GM21528 (cell line): ENCODE measurements around the gene SH2D2A.

Experiments
- ATAC-seq: cut with Tn5 transposase; IDR thresholded peaks from one replicate; pipeline ENCODE4 v1.9.1; 2021; ENCODE audit warnings: mild to moderate bottlenecking, moderate library complexity; ENCODE audit not compliant: unreplicated experiment, low FRiP score

SH2D2A gene

DNA sequence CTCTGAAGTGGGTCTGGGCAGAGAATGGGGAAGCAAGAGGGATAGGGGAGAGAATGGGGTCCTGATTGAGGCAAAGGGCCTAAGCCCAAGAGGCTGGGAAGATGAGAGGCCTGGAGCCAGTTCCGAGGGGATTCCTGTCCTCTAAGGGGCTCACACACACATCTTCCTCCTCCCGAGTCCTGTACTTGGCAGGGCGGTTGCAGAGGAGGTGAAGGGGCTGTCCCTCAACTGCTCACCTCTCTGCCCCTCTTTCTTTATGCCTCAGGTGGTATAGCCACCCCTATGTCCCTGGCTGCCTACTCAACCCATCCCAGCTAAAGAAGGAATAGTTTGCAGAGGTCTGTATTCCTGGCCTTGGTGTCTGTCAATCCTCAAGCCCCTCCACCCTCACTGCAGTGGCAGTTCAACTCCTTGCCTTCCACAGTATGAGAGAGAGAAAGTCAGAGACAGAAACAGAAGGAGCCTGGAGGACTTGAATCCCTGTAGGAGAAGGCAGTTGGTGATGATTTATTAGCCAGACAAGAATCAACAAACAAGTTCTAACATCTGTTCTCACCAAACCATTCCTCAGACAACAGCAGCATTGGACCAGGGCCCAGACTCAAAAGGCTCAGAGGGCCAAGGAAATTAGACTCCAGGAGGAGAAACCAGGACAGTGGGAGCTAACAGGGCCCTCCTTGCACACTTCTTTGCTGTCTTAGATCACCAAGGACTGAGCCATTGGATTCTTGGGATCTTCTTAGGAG lies 10.7 kb downstream of the SH2D2A start:
- no peak for ATAC-seq

- ATAC-seq, result no peak
These were observed 11.9 kb downstream of the SH2D2A start for GRCh38 chr1:156804572-156805243.

DNA sequence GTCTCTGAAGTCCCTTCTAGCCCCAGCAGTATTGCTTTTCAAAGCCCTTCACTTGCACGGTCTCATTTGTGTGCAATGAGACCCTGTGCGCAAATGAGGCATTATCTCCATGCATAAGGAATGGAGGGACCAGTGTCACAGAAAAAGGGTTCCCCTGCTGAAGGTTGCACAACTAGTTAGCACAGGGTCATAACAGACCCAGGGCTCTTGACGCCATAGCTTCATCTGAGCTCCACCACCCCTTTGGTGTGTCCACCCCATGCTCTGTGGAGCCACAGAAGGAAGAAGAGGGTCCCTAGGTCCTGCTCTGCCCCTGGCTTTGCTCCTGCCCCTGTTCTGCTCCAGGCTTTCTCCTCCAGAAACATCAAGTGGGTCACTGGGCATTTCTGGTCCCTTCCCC lies 12.6 kb downstream of the SH2D2A start:
- ATAC-seq, result no peak

DNA sequence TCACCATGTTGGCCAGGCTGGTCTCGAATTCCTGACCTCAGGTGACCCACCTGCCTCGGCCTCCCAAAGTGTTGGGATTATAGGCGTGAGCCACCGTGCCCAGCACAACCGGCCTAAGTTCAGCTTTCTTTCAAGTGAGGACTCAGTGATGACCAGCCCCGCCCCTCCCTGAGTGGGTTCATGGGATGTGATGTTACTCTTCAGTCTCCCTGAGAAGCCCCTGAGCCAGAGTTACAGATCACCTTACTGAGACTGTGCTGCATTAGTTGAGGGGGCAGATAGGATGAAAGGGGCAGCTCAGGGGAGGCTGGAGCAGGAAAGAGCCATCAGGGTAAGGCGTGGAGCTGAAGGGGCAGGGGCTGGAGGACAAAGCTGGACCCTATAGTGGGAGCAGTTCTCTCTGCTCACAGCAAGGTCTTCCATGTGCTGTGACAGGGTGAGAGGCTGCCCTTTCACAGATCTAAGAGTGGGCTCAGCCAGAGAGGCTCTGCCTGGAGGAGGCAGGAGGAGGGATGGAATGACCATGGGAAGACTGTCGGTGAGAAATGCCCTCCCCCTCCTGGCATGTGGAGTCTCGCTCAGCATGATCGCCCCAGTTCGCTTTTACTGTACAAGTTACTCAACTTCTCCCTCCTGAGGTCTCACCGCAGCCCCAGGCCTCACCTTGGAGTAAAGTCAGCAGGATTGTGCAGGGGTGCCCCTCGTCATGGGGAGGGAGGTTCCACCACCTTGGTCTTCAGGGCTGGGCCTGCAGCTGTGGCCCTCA lies 13.4 kb downstream of the SH2D2A start:
- no peak for ATAC-seq

- no peak for ATAC-seq
These were observed 14.2 kb downstream of the SH2D2A start for GRCh38 chr1:156802421-156802935.

- no peak for ATAC-seq
These were observed 15.1 kb downstream of the SH2D2A start for GRCh38 chr1:156801409-156802121.

DNA sequence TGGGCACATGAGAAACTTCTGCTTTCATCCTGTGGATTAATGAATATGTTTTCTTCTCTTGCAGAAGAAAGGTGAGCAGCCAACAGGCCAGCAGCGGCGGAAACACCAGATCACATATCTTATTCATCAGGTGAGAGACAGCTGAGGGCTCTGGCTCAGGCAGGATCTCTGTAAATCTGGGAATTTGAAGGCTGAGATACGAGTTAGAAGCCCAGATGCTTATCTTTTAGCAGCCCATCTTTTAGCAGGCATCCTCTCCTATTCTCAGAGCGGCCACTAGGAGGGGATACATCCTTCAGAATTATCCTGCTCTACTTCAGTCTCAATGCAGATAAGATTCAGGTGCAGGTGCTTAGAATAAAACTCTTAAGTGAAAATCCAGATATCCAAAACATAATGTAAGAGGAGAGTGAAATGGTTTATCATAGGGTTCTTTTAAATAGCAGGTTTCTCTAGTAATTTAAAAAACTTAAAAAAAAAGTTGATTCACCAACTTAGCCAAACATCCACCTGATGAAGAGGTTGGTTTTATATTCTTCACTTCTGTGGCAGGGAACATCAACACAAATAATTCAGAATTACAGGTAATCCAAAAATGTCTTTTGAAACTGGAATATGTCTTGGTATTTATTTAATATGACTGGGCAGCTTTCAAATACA lies 19.3 kb downstream of the SH2D2A start:
- no peak for ATAC-seq

DNA sequence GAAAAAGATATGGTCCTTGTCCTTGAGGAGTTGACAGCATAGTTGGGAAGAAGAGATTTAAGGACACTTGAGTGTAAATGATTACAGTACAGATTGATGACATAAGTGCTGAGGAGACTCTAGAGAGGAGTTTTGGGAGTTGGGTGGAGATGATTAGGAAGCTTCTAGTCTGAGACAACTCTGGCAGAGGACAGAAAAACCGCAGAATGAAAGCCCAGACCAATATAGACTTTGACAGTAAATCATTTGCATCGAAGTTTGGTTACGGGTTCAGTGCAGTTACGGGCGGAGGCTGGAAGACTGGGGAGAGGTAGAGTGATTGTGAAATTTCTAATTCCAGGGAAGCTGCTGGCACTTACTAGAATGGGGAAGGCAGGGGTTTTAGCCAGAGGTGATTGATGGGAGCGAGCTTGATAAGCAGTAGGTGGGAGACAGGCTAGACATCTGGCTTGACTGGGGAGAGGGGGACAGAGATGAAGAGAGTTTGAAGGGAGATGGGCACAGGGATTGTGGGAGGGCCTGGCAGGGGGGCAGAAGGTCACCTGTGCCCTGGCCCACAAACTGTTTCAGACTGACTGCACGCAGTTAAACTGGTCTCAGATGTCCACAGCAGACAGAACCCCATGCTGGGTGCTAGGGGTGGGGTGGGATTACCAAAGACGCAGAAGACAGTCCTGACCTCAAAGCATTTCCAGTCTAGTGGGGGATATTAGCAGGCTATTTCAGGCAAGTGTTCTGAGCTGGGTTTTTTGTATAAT lies 20.1 kb downstream of the SH2D2A start:
- ATAC-seq, result no peak

DNA sequence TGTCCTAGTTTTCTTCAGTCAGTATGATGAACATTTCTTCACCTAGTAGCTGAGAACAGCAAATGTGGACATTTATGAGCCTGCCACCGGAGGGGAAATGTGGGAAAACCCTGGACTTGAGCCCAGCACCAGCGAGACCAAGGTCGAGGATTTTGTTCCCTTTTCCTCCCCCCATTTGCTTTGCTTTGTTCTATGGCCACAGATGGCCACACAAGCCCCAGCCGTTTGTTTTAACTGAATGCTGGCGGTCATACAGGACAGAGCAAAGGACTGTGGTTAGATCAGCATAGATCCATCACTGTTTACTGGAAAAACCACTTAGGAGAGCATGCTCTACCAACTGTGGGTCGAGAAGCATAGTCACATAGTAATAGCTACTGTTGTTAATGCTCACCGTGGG lies 20.9 kb downstream of the SH2D2A start:
- ATAC-seq, result no peak

DNA sequence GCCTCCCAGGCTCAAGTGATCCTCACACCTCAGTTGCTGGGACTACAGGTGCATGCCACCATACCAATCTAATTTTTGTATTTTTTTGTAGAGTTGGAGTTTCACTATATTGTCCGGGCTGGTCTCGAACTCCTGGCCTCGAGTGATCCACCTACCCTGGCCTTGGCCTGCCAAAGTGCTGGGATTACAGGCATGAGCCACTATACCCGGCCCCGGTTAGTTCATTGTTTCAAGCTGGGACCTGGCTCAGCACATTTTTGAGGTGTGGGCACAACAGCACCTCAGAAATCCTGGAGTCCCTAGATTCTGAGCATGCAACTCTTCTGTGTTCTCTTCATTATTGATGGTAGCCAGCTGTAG lies 21.3 kb downstream of the SH2D2A start:
- ATAC-seq, result no peak

GRCh38 chr1:156794506-156795373 lies 21.9 kb downstream of the SH2D2A start:
- ATAC-seq, result no peak

DNA sequence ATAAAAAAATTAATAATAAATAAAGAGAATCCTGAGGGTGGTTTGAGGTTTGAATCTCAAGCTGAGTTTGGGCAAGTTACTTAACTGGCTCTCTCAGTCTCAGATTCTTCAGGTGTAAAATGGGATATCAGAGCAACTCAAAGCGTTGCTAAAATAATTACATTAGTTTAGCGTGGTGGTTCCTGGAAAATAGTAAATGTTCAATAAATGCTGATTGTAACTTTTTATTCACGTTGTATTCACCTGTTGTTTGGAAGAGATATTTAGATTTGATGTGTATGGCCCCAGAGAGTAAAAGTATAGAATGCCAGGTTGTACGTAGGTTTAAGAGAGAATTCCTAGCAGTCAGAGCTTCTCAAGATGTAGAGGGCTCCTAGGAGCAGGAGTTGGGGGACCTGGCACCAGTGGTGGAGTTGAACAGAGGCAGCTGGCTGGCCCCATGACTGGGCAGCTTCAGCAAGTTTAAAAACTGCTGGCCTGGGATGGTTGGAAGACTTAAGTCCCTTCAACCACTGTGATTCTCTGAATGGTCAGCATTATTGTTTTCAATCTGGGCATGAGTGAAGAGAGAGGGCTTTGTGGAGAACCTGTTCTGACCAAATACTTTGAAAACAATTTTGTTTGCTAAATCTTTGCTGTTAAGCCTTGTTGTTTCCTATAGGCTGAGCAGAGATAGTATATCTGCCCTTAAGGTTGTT lies 26.9 kb downstream of the SH2D2A start:
- ATAC-seq, result no peak

- no peak for ATAC-seq
These were observed 28.5 kb downstream of the SH2D2A start for GRCh38 chr1:156788136-156788535.

GRCh38 chr1:156786640-156787039 lies 30.0 kb downstream of the SH2D2A start:
- ATAC-seq, result no peak

DNA sequence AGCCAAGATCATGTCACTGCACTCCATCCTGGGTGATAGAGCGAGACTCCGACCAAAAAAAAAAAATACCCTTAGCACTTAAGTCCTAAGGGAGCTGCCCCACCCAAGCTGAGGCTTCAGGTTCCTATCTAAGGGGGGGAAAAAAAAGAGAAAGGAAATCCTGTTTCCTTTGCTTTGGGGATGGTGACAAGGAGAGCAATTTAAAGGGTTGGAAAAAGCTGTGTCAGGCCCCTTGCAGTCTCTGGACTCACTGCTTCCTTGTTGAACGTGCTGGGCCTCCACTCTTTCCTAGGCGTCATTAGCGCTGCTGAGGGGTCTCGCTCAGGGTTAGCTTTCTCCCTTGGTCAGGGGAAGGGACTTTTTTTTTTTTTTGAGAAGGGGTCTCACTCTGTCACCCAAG lies 31.2 kb downstream of the SH2D2A start:
- ATAC-seq, result no peak

- ATAC-seq, result no peak
These were observed 35.0 kb downstream of the SH2D2A start for GRCh38 chr1:156781585-156782186.

DNA sequence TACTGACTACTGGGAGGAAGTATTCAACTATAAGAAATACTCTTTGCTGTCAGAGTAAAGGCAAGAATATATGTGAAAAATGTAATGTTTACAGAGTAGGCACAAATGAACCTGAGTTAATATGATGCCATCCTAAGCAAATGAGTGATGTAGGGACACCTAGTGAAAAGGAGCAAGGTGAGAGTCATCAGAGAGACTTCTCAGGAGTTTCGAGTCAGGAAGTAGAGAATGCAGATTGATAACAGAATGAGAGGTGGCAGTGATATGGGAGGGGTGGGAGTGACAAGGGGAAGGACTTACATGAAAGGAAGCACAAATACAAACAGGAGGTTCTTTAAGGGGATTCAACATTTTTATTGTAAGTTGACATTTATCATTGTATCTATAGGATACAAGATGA lies 39.1 kb downstream of the SH2D2A start:
- no peak for ATAC-seq

DNA sequence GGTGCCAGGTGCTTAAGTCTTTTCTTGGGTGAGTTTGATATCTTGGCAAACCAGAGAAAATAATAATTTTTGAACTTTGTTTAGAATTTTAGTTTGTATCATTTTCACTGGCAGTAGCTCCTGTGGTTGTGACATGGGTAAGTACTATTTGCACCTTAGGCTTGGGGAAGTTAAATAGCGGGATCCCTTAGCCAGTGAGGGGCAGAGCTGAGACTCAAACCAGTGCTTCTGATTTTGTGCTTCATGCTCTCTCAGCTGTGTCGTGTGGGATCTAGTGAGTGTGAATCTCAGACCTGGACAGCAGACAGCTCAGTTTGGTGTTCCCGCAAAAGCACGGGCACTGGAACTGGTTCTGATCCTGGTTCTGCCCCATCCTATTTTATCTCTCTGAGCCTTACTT lies 39.7 kb downstream of the SH2D2A start:
- ATAC-seq, result no peak
